Mesendoderm (in vitro differentiated cells): ENCODE data around the gene C4orf46. TPM values are rescaled to one million over a fixed set of nuclear protein-coding genes. Genes with fewer than 3 reads are reported as not detected.
"Not testable (repeated sequence)": the region's sequence is repeated elsewhere in the genome, so short reads cannot be mapped to it uniquely, and the experiment has no call there.

Experiments
- DNase-seq: peaks from one replicate; pipeline ENCODE4 v3.0.0; 2013
- H2AK5ac ChIP-seq: 2 replicates; pipeline ENCODE4 v1.6.1; 2013; ENCODE audit warnings: low read length, inconsistent platforms
- H2BK120ac ChIP-seq: 2 replicates; pipeline ENCODE4 v1.6.1; 2013; ENCODE audit warnings: low read depth, mild to moderate bottlenecking, low read length, moderate library complexity, mixed read lengths
- H2BK15ac ChIP-seq: replicated peaks from 2 replicates; pipeline ENCODE4 v1.6.1; 2013; ENCODE audit warnings: low read depth, mild to moderate bottlenecking, moderate library complexity
- H2BK5ac ChIP-seq: 2 replicates; pipeline ENCODE4 v1.6.1; 2013; ENCODE audit warnings: low read length, inconsistent platforms
- H3K18ac ChIP-seq: 2 replicates; pipeline ENCODE4 v1.6.1; 2013; ENCODE audit warnings: mild to moderate bottlenecking, low read length, mixed read lengths
- H3K23ac ChIP-seq: one replicate; pipeline ENCODE4 v1.6.1; 2013; ENCODE audit warnings: low read length
- H3K27ac ChIP-seq: 2 replicates; pipeline ENCODE4 v1.5.1; 2013; ENCODE audit warnings: low read depth, mild to moderate bottlenecking, inconsistent platforms, low read length, moderate library complexity
- H3K27me3 ChIP-seq: 2 replicates; pipeline ENCODE4 v1.6.1; 2013; ENCODE audit warnings: low read length, control low read depth, mild to moderate bottlenecking, inconsistent platforms; ENCODE audit not compliant: insufficient read depth, poor library complexity
- H3K36me3 ChIP-seq: 2 replicates; pipeline ENCODE4 v1.6.1; 2013; ENCODE audit warnings: low read length, inconsistent platforms; ENCODE audit not compliant: control insufficient read depth, insufficient read depth
- H3K4ac ChIP-seq: one replicate; pipeline ENCODE4 v1.6.1; 2013; ENCODE audit warnings: low read depth, mild to moderate bottlenecking, low read length, moderate library complexity
- H3K4me1 ChIP-seq: 2 replicates; pipeline ENCODE4 v1.6.1; 2013; ENCODE audit warnings: low read depth, low read length, inconsistent platforms; ENCODE audit not compliant: control insufficient read depth
- H3K4me2 ChIP-seq: 2 replicates; pipeline ENCODE4 v1.6.1; 2013; ENCODE audit warnings: low read length
- H3K4me3 ChIP-seq: 2 replicates; pipeline ENCODE4 v1.5.1; 2013; ENCODE audit warnings: mild to moderate bottlenecking, low read length
- H3K56ac ChIP-seq: one replicate; pipeline ENCODE4 v1.6.1; 2013; ENCODE audit warnings: low read length
- H3K79me1 ChIP-seq: 2 replicates; pipeline ENCODE4 v1.6.1; 2013; ENCODE audit warnings: low read length, inconsistent platforms
- H3K79me2 ChIP-seq: 2 replicates; pipeline ENCODE4 v1.6.1; 2013; ENCODE audit warnings: mild to moderate bottlenecking, low read length; ENCODE audit not compliant: control insufficient read depth, insufficient read depth
- H3K9ac ChIP-seq: 2 replicates; pipeline ENCODE4 v1.6.1; 2013; ENCODE audit warnings: low read length, inconsistent platforms
- H4K5ac ChIP-seq: one replicate; pipeline ENCODE4 v1.6.1; 2013; ENCODE audit warnings: low read length
- H4K8ac ChIP-seq: one replicate; pipeline ENCODE4 v1.6.1; 2013; ENCODE audit warnings: low read depth, mild to moderate bottlenecking, control low read depth, low read length, moderate library complexity
- WGBS: extraction: QIAGEN DNeasy Blood & Tissue Kit; methylation state at CpG from one replicate; pipeline ENCODE4 v1.1.7; 2013; ENCODE audit warnings: low lambda C conversion rate, missing lambda C conversion rate; ENCODE audit not compliant: insufficient coverage; ENCODE audit errors: extremely low coverage; 5-methylcytosine and 5-hydroxymethylcytosine counted together
- polyA plus RNA-seq, 2 experiments: library from polyadenylated mRNA; stranded (reverse); fragments of 200-250 nt; gene quantifications; one replicate each; pipeline ENCODE4 v1.2.3, GENCODE V29; 2013

The C4orf46 gene
- polyA plus RNA-seq (2013, experiment 1 of 2) = 25.8 TPM
- 25.4 TPM for polyA plus RNA-seq (2013, experiment 2 of 2)

GRCh38 chr4:158671665-158671914, at the start of gene C4orf46:
Gene C4orf46, minus strand, starts transcription at chr4:158671887. Its CDS starts 86 bp downstream, at chr4:158671801.
- WGBS = no CpG with 5 or more reads among the region's 20 CpGs
- DNase-seq = no peak
- peak within 1 kb of the TSS; percentile 79 for H3K4me2 ChIP-seq
- no peak within 1 kb of the TSS for H4K5ac ChIP-seq
- H3K79me1 ChIP-seq = peaks cover 3% of the 10 kb centered on the region
- no peak within 1 kb of the TSS for H3K23ac ChIP-seq
- peak within 1 kb of the TSS; percentile 9 for H2BK5ac ChIP-seq
- H2BK120ac ChIP-seq = peak within 1 kb of the TSS; percentile 29
- H3K9ac ChIP-seq = peak within 1 kb of the TSS; percentile 85
- peaks cover 7% of the 10 kb centered on the region for H3K79me2 ChIP-seq
- no peaks in the 10 kb centered on the region for H3K36me3 ChIP-seq
- no peak within 1 kb of the TSS for H2BK15ac ChIP-seq
- H4K8ac ChIP-seq = no peak within 1 kb of the TSS
- H3K4me3 ChIP-seq = peak within 1 kb of the TSS; percentile 68
- H2AK5ac ChIP-seq = no peak within 1 kb of the TSS
- no peaks in the 10 kb centered on the region for H3K27me3 ChIP-seq
- no peak within 1 kb of the TSS for H3K4ac ChIP-seq
- H3K4me1 ChIP-seq = no peaks in the 10 kb centered on the region
- H3K18ac ChIP-seq = no peak within 1 kb of the TSS
- H3K56ac ChIP-seq = peak within 1 kb of the TSS; percentile 93
- peak within 1 kb of the TSS; percentile 85 for H3K27ac ChIP-seq

GRCh38 chr4:158715802-158716201, 44.1 kb upstream of the C4orf46 start:
- DNase-seq = no peak
- Histone ChIP-seq H3K4me1 (no peaks in the 10 kb centered on the region), H3K4me3 (no peak overlapping the region), H2BK15ac (no peak overlapping the region), H3K9ac (no peak overlapping the region), H2BK5ac (no peak overlapping the region), H3K4me2 (no peak overlapping the region), H3K4ac (no peak overlapping the region), H4K5ac (no peak overlapping the region), H4K8ac (no peak overlapping the region), H3K27ac (no peak overlapping the region), H3K79me1 (peaks cover 6% of the 10 kb centered on the region), H3K18ac (no peak overlapping the region), H3K79me2 (peaks cover 2% of the 10 kb centered on the region), H2BK120ac (no peak overlapping the region), H3K23ac (no peak overlapping the region), H3K27me3 (no peaks in the 10 kb centered on the region), H3K36me3 (peaks cover 9% of the 10 kb centered on the region), H3K56ac (no peak overlapping the region), H2AK5ac (no peak overlapping the region)
- WGBS = no CpG with 5 or more reads among the region's 3 CpGs

- peaks cover 5% of the 10 kb centered on the region for H3K79me1 ChIP-seq
- H3K79me2 ChIP-seq = peaks cover 2% of the 10 kb centered on the region
- no peak overlapping the region for H3K56ac ChIP-seq
- no CpG with 5 or more reads among the region's 4 CpGs for WGBS
- H4K8ac ChIP-seq = no peak overlapping the region
- H3K27ac ChIP-seq = no peak overlapping the region
- H2BK15ac ChIP-seq = no peak overlapping the region
- no peak overlapping the region for H4K5ac ChIP-seq
- H2BK120ac ChIP-seq = no peak overlapping the region
- H2AK5ac ChIP-seq = no peak overlapping the region
- H3K9ac ChIP-seq = no peak overlapping the region
- no peak overlapping the region for H2BK5ac ChIP-seq
- H3K36me3 ChIP-seq = peaks cover 10% of the 10 kb centered on the region
- H3K18ac ChIP-seq = no peak overlapping the region
- no peak overlapping the region for H3K23ac ChIP-seq
- H3K4ac ChIP-seq = no peak overlapping the region
- no peaks in the 10 kb centered on the region for H3K27me3 ChIP-seq
- no peak for DNase-seq
- no peak overlapping the region for H3K4me2 ChIP-seq
- no peak overlapping the region for H3K4me3 ChIP-seq
- H3K4me1 ChIP-seq = no peaks in the 10 kb centered on the region
Observed at GRCh38 chr4:158714937-158715336, 43.2 kb upstream of the C4orf46 start.

- WGBS = no CpG with 5 or more reads among the region's 4 CpGs
- H3K4me1 ChIP-seq = not testable (repeated sequence)
Observed at GRCh38 chr4:158712622-158713021, 40.9 kb upstream of the C4orf46 start.

GRCh38 chr4:158710814-158711213, 39.1 kb upstream of the C4orf46 start:
- H3K79me1 ChIP-seq = no peaks in the 10 kb centered on the region
- no peak overlapping the region for H3K23ac ChIP-seq
- no peaks in the 10 kb centered on the region for H3K79me2 ChIP-seq
- no peak overlapping the region for H2BK120ac ChIP-seq
- DNase-seq = peak; percentile 14
- H2BK5ac ChIP-seq = no peak overlapping the region
- no peak overlapping the region for H3K9ac ChIP-seq
- no peak overlapping the region for H3K4me3 ChIP-seq
- no peaks in the 10 kb centered on the region for H3K4me1 ChIP-seq
- no peak overlapping the region for H3K27ac ChIP-seq
- no peaks in the 10 kb centered on the region for H3K27me3 ChIP-seq
- no peak overlapping the region for H2AK5ac ChIP-seq
- H3K36me3 ChIP-seq = peaks cover 9% of the 10 kb centered on the region
- no peak overlapping the region for H3K4ac ChIP-seq
- no CpG with 5 or more reads among the region's 1 CpG for WGBS
- H4K5ac ChIP-seq = no peak overlapping the region
- H3K4me2 ChIP-seq = no peak overlapping the region
- no peak overlapping the region for H3K18ac ChIP-seq
- no peak overlapping the region for H2BK15ac ChIP-seq
- no peak overlapping the region for H4K8ac ChIP-seq
- no peak overlapping the region for H3K56ac ChIP-seq

More at GRCh38 chr4:158712622-158713021, 40.9 kb upstream of the C4orf46 start:
- H2AK5ac ChIP-seq, DNase-seq, H2BK120ac ChIP-seq, H3K4me3 ChIP-seq, H3K27ac ChIP-seq, H3K36me3 ChIP-seq, H3K9ac ChIP-seq, H3K79me1 ChIP-seq, H2BK5ac ChIP-seq, H4K8ac ChIP-seq, H4K5ac ChIP-seq, H3K4ac ChIP-seq, H3K23ac ChIP-seq, H3K4me2 ChIP-seq, H3K79me2 ChIP-seq, H3K18ac ChIP-seq, H3K27me3 ChIP-seq, H3K56ac ChIP-seq, H2BK15ac ChIP-seq: not testable (repeated sequence)

- H2BK15ac ChIP-seq = no peak overlapping the region
- no peak overlapping the region for H3K9ac ChIP-seq
- H2BK120ac ChIP-seq = no peak overlapping the region
- H3K27me3 ChIP-seq = no peaks in the 10 kb centered on the region
- H3K4ac ChIP-seq = no peak overlapping the region
- H3K79me1 ChIP-seq = no peaks in the 10 kb centered on the region
- no peak overlapping the region for H2BK5ac ChIP-seq
- no peak overlapping the region for H3K18ac ChIP-seq
- no peak overlapping the region for H2AK5ac ChIP-seq
- H3K79me2 ChIP-seq = no peaks in the 10 kb centered on the region
- H4K8ac ChIP-seq = no peak overlapping the region
- H3K4me3 ChIP-seq = no peak overlapping the region
- H3K23ac ChIP-seq = no peak overlapping the region
- no peaks in the 10 kb centered on the region for H3K4me1 ChIP-seq
- no peak overlapping the region for H3K4me2 ChIP-seq
- H3K56ac ChIP-seq = no peak overlapping the region
- no peak overlapping the region for H4K5ac ChIP-seq
- DNase-seq = no peak
- H3K36me3 ChIP-seq = peaks cover 4% of the 10 kb centered on the region
- no peak overlapping the region for H3K27ac ChIP-seq
- no CpG with 5 or more reads among the region's 4 CpGs for WGBS
Observed at GRCh38 chr4:158704274-158704673, 32.6 kb upstream of the C4orf46 start.
